Liver (tissue), 3 donors: ENCODE results near the gene EDC3.

Source experiments
- CTCF ChIP-seq: fragments of 150-350 bp; IDR thresholded peaks from 2 replicates; pipeline ENCODE4 v1.5.1; 2017; ENCODE audit warnings: improper control_type of control experiment, low read depth, low read length; ENCODE audit not compliant: missing input control
- RAD21 ChIP-seq, 2 donors: IDR thresholded peaks; 2 replicates each; pipeline ENCODE4 v1.6.1; 2016; ENCODE audit warnings: antibody characterized with exemption in 2 of 2, mild to moderate bottlenecking in 2 of 2
- donor health status: healthy.
- donor health status: healthy.

GRCh38 chr15:74646480-74646879 lies 49.3 kb downstream of the EDC3 start:
- TF ChIP-seq RAD21 (IDR thresholded peaks at IDR 0.05) (no peak), CTCF (no peak)
